ENCODE measurements around the gene PDSS2. TPM values are rescaled to one million over a fixed set of nuclear protein-coding genes. Genes with fewer than 3 reads are reported as not detected.

Gene PDSS2
- polyA plus RNA-seq, 1 of the 3 experiments (the other 2 are of a cell fraction) = 5.6 TPM

- 82% methylated on average over 5 of the region's 5 CpGs for WGBS (ENCODE audit: low lambda C conversion rate)
- H3K9me3 ChIP-seq = no peaks in the 10 kb centered on the region
- H3K27me3 ChIP-seq (ENCODE audit: insufficient read depth) = no peaks in the 10 kb centered on the region
- H3K79me2 ChIP-seq (ENCODE audit: insufficient read depth) = no peaks in the 10 kb centered on the region
- H4K20me1 ChIP-seq (ENCODE audit: insufficient read depth) = no peaks in the 10 kb centered on the region
- peaks cover 0 to 9% of the 10 kb centered on the region in 2 experiments for H3K36me3 ChIP-seq (replicated peaks in 1 of 2; ENCODE audit: control insufficient read depth in 1 of 2, insufficient read depth in 2 of 2, low read length in 1 of 2)
- CTCF ChIA-PET = no interaction called here
- H3K4me3 ChIP-seq (ENCODE audit: low read depth in 2 of 2, low read length in 1 of 2) = no peak overlapping the region
- no peak overlapping the region for H3K9ac ChIP-seq
- TF ChIP-seq REST (IDR thresholded peaks at IDR 0.05; ENCODE audit: low read depth, low read length) = no peak
- no peak for TF ChIP-seq ZBTB33 (IDR thresholded peaks at IDR 0.05; ENCODE audit: borderline replicate concordance, low read depth)
- no peak for TF ChIP-seq USF2 (IDR thresholded peaks at IDR 0.05; ENCODE audit: borderline replicate concordance, low read depth, low read length)
- no peak for TF ChIP-seq MXI1 (IDR thresholded peaks at IDR 0.05; ENCODE audit: low read depth, low read length)
- no peak for TF ChIP-seq TAF1 (IDR thresholded peaks at IDR 0.05; ENCODE audit: borderline replicate concordance, low read depth, low read length)
- peaks cover 7% of the 10 kb centered on the region for H3F3A ChIP-seq (replicated peaks; ENCODE audit: insufficient read depth)
- POLR2A ChIA-PET = no interaction called here
- no peak overlapping the region for H3K27ac ChIP-seq (ENCODE audit: low read depth in 2 of 2, low read length in 1 of 2)
- no peak for DNase-seq
- H3K4me2 ChIP-seq = no peak overlapping the region
- no peak overlapping the region for H2AFZ ChIP-seq (ENCODE audit: low read depth)
- H3K9me2 ChIP-seq = no peaks in the 10 kb centered on the region
- H3K4me1 ChIP-seq (ENCODE audit: control insufficient read depth in 1 of 2, insufficient read depth in 2 of 2, low read depth in 1 of 2, low read length in 1 of 2) = peaks cover 0 to 2% of the 10 kb centered on the region in 2 experiments; a peak in 1 of 4 replicates
These were observed 221.2 kb downstream of the PDSS2 start for GRCh38 chr6:107237992-107238660.

DNA sequence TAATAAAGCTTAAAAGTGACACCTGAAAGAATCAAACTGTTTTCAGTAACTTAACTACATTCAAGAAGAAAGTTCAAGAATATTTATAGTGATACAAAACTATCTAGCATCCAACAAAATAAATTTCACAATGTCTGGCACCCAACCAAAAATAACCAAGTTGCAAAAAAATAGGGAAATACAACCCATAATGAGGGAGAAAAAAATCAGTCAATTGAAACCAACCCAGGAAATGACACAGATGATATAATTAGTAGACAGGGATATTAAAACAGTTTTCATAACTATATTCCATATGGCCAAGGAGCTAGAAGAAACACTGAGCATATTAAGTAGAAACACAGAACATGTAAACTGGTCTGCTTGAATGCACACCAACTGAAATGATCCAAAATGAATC, 223.9 kb downstream of the PDSS2 start:
- Histone ChIP-seq H3K9me2 (no peaks in the 10 kb centered on the region), H3K36me3 (replicated peaks in 1 of 2; ENCODE audit: control insufficient read depth in 1 of 2, insufficient read depth in 2 of 2, low read length in 1 of 2) (peaks cover 0 to 9% of the 10 kb centered on the region in 2 experiments), H3K27me3 (ENCODE audit: insufficient read depth) (no peaks in the 10 kb centered on the region), H3K9ac (no peak overlapping the region), H3K9me3 (no peaks in the 10 kb centered on the region), H3K79me2 (ENCODE audit: insufficient read depth) (no peaks in the 10 kb centered on the region), H3K4me1 (ENCODE audit: control insufficient read depth in 1 of 2, insufficient read depth in 2 of 2, low read depth in 1 of 2, low read length in 1 of 2) (no peaks in the 10 kb centered on the region), H3F3A (replicated peaks; ENCODE audit: insufficient read depth) (peaks cover 7% of the 10 kb centered on the region), H3K27ac (ENCODE audit: low read depth in 2 of 2, low read length in 1 of 2) (no peak overlapping the region), H3K4me3 (ENCODE audit: low read depth in 2 of 2, low read length in 1 of 2) (no peak overlapping the region), H2AFZ (ENCODE audit: low read depth) (no peak overlapping the region), H3K4me2 (no peak overlapping the region), H4K20me1 (ENCODE audit: insufficient read depth) (no peaks in the 10 kb centered on the region)
- POLR2A ChIA-PET = no interaction called here
- CTCF ChIA-PET = interaction anchor here (1.0 kb wide), 1 partner anchor 11 kb away, joined by 3 read pairs; no protein-coding TSS in a partner anchor
- DNase-seq = no peak
- TF ChIP-seq ZBTB33 (IDR thresholded peaks at IDR 0.05; ENCODE audit: borderline replicate concordance, low read depth) = no peak
- no peak for TF ChIP-seq RAD21 (IDR thresholded peaks at IDR 0.05; ENCODE audit: low read length)
- no peak for TF ChIP-seq GABPA (IDR thresholded peaks at IDR 0.05; ENCODE audit: low read depth)
- no peak for TF ChIP-seq FOXM1 (IDR thresholded peaks at IDR 0.05; ENCODE audit: low read depth)
- TF ChIP-seq EP300 (IDR thresholded peaks at IDR 0.05; ENCODE audit: borderline replicate concordance in 1 of 2, low read depth in 1 of 2, low read length in 1 of 2) = no peak
- no peak for TF ChIP-seq TCF12 (IDR thresholded peaks at IDR 0.05)
- TF ChIP-seq MEF2A (IDR thresholded peaks at IDR 0.05; ENCODE audit: borderline replicate concordance, low read depth) = no peak
- no peak for TF ChIP-seq GATA2 (CRISPR knock-in tag; IDR thresholded peaks at IDR 0.05)
- TF ChIP-seq CTCF (IDR thresholded peaks at IDR 0.05) = no peak
- TF ChIP-seq, protein P1, sequence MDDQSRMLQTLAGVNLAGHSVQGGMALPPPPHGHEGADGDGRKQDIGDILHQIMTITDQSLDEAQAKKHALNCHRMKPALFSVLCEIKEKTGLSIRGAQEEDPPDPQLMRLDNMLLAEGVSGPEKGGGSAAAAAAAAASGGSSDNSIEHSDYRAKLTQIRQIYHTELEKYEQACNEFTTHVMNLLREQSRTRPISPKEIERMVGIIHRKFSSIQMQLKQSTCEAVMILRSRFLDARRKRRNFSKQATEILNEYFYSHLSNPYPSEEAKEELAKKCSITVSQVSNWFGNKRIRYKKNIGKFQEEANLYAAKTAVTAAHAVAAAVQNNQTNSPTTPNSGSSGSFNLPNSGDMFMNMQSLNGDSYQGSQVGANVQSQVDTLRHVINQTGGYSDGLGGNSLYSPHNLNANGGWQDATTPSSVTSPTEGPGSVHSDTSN (IDR thresholded peaks at IDR 0.05) = no peak
- no peak for TF ChIP-seq MXI1 (IDR thresholded peaks at IDR 0.05; ENCODE audit: low read depth, low read length)
